HFF-Myc (cell line): Measurements from ENCODE around the gene RPTOR.

Experiments
- DNase-seq: peaks from one replicate; pipeline ENCODE4 v3.0.0-alpha.2; 2011; ENCODE audit warnings: low read depth; ENCODE audit errors: extremely low read depth
- H3K4me3 ChIP-seq: replicated peaks from 2 replicates; pipeline ENCODE4 v1.5.1; 2011; ENCODE audit warnings: low read depth, mild to moderate bottlenecking, control low read depth, low read length
- TF ChIP-seq, protein P1 (sequence below): IDR thresholded peaks from 2 replicates; pipeline ENCODE4 v1.5.1; 2012; ENCODE audit warnings: mild to moderate bottlenecking, low read depth, low read length, control low read depth; ENCODE audit errors: missing control alignments

The RPTOR gene

DNA sequence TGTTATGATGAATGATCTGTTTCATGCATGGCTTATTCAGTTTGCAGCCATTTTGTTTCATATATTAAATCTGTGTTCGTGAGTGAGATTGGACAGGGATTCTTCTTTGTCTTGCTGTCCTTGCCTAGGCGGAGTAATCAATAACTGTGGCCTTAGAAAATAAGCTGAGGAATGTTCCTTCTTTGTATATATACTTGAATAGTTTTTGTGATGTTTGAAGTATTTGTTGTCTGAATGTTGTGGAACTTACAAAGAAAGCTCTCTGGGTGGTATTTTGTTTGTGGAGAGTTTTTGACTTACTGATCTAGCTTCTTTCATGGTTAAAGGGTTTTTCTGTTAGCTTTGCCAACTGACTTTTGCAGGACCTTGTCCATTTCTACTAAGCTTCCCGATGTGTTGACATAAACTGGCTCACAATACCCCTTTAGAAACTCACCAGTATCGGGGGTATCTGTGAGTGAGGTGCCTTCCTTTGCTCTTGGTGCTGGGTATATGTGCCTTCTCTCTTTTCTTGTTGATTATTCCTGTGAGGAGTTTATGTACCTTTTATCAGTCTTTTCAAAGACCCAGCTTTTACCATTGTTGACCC is 166.2 kb downstream of the RPTOR start:
- TF ChIP-seq, protein P1, sequence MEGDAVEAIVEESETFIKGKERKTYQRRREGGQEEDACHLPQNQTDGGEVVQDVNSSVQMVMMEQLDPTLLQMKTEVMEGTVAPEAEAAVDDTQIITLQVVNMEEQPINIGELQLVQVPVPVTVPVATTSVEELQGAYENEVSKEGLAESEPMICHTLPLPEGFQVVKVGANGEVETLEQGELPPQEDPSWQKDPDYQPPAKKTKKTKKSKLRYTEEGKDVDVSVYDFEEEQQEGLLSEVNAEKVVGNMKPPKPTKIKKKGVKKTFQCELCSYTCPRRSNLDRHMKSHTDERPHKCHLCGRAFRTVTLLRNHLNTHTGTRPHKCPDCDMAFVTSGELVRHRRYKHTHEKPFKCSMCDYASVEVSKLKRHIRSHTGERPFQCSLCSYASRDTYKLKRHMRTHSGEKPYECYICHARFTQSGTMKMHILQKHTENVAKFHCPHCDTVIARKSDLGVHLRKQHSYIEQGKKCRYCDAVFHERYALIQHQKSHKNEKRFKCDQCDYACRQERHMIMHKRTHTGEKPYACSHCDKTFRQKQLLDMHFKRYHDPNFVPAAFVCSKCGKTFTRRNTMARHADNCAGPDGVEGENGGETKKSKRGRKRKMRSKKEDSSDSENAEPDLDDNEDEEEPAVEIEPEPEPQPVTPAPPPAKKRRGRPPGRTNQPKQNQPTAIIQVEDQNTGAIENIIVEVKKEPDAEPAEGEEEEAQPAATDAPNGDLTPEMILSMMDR = no peak
- DNase-seq = no peak
- no peak overlapping the region for H3K4me3 ChIP-seq

DNA sequence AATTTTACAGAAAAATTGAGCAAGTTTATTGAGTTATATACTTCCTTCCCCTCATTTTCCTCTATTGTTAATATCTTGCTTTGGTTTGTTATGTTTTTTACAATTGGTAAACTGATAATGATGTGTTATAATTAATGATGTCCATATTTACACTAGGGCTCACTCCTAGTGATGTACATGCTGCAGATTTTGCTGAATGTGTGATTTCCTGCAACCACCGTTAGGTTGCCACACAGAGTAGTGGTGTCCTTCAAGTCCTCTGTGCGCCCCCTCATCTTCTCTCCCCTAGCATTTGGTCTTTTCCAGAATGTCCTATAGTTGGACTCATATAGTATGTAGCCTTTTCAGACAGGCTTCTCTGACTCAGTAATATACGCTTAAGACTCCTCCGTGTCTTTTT is 167.5 kb downstream of the RPTOR start:
- H3K4me3 ChIP-seq = no peak overlapping the region
- TF ChIP-seq, protein P1 = no peak
- no peak for DNase-seq

DNA sequence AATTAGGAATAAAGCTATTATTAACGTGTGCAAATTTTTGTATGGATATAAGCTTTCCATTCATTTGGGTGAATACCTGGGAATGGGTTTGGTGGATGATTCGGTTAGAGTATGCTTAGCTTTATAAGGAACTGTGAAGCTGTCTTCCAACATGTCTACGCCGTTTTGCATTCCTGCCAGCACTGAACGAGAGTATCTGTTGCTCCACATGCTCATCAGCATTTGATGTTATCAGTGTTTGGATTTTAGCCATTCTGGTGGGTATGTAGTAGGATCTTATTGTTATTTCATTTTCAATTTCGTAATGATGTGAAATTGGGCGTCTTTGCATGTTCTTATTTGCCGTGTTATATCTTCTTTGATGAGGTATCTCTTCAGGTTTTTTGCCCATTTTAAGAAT is 168.0 kb downstream of the RPTOR start:
- H3K4me3 ChIP-seq = no peak overlapping the region

DNA sequence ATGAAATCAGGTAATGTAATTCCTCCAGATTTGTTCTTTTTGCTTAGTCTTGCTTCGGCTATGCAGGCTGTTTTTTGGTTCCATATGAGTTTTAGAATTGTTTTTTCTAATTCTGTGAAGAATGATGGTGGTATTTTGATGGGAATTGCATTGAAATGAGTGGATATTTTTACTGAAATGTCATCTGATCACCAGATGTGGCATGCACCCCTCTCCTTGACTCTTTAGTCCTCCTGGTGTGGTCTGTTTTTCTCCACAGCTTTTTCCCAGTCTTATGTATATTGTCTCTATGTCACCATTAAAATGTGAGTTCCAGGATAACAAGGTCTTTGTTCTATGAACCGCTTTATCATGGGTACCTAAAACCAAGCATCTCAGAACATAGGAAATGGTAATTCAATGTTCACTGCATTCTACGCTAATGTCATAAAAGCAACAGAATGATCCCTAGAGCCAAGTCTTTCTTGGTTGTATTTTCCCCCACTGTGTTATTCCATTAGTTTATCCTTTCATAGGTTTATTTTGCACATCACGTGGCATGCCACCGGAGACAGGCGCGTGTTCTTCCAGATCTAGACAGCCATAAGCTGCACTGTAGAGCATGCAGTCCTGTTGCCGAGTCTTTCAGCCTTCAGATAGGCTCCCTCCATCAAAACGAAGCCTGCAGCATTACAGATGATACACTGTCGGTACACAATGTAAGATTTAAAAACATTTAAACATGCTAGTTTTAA is 172.5 kb downstream of the RPTOR start:
- no peak overlapping the region for H3K4me3 ChIP-seq
- peak; percentile 31 for DNase-seq
- TF ChIP-seq, protein P1 = no peak

More for the DNA sequence above, 168.0 kb downstream of the RPTOR start:
- DNase-seq = no peak
- TF ChIP-seq, protein P1 = no peak

DNA sequence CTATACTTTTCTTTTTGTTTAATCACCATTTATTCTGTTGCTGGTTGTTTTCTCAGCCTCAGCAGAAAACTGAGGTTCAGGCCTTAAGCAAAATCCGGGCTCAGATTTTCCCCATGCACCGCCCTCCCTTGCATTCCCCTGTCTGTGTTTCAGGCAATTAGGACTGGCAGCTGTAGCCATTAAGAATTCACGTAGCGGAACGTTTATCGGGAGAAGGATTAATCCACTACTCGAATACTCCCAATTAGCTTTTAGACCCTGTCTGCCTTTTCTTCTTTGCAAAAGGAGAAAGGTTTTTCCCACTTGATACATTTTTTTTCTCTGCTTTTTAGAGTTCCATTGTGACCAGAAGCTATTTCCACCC is 173.1 kb downstream of the RPTOR start:
- DNase-seq = no peak
- no peak overlapping the region for H3K4me3 ChIP-seq

GRCh38 chr17:80718428-80718827 is 173.8 kb downstream of the RPTOR start:
- DNase-seq = no peak
- TF ChIP-seq, protein P1 = no peak
- H3K4me3 ChIP-seq = no peak overlapping the region

More for the DNA sequence above, 173.1 kb downstream of the RPTOR start:
- TF ChIP-seq, protein P1 = no peak
